ENCODE measurements around the gene REX1BD. TPM values are rescaled to one million over a fixed set of nuclear protein-coding genes. Genes with fewer than 3 reads are reported as not detected.
"Not testable (repeated sequence)": the region's sequence is repeated elsewhere in the genome, so short reads cannot be mapped to it uniquely, and the experiment has no call there.

The REX1BD gene
- total and polyA plus RNA-seq, 2 experiments from 2014 or later: 79.9 to 105 TPM

DNA sequence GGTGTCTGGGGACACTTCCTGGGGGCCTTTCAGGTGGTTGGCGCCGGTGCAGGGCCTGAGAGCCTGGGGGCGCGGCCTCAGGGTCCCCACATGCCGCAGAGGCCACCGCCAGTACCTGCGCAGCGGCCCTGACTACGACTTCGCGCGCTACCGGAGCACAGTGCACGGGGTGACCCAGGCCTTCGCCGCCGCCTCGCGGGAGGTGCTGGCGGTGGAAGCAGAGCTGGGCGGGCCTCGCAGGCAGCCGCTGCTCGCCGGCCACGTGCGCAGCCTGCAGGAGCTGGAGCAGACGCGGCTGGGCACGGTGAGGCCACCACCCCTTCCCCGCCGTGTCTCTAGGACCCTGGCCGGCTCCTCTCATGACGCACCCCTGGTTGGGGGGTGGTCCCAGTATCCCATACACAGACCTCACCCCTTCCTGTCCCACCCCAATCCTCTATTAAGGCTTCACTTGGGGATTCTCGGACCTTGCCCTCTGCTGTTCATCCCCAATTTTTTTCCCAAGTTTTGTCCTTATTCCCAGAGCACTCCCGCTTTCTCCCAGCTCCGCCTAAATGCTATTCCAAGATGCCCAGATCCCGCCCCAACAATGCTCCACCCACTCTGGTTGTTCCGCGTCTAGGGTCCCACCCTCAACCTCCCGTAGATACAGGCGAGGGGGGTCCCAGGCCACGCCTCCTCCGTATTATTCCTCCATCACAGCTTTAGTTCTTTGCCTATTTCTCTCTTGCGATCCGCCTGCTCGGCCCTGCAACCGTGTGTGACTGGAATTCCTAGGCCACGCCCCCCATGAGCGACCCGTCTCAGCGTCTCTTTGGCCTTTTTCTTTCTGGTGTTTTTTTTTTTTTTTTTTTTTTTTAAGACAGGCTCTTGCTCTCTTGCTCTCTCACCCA, 1.0 kb downstream of the REX1BD start:
- WGBS, 2 experiments (ENCODE audit: low coverage in 1 of 2, low lambda C conversion rate in 2 of 2, missing lambda C conversion rate in 2 of 2): 8 to 9% methylated on average over 44 to 47 of the region's 52 CpGs
- Histone ChIP-seq H3K4me3 (peak overlapping the region; percentile 79), H3K9ac (peak overlapping the region; percentile 76), H2AFZ (peak overlapping the region; percentile 88), H3K9me3 (ENCODE audit: low read depth) (no peaks in the 10 kb centered on the region), H3K27ac (peak overlapping the region; percentile 65), H3F3A (ENCODE audit: insufficient read depth) (peaks cover 13% of the 10 kb centered on the region), H3K4me2 (ENCODE audit: unreplicated experiment) (peak overlapping the region; percentile 84), H3K4me1 (ENCODE audit: insufficient read depth) (peaks cover 7% of the 10 kb centered on the region; the same call in 1 of the 2 replicates), H3K79me2 (ENCODE audit: insufficient read depth) (no peaks in the 10 kb centered on the region), H3K9me2 (ENCODE audit: insufficient read depth) (no peaks in the 10 kb centered on the region), H3K27me3 (replicated peaks; ENCODE audit: insufficient read depth) (no peaks in the 10 kb centered on the region), H4K20me1 (ENCODE audit: insufficient read depth) (no peaks in the 10 kb centered on the region), H3K36me3 (ENCODE audit: low read depth) (no peaks in the 10 kb centered on the region)
- DNase-seq: peak; percentile 91
- TF ChIP-seq EZH2 (IDR thresholded peaks at IDR 0.05; ENCODE audit: insufficient read depth, poor library complexity, severe bottlenecking) (no peak), EZH2phosphoT487 (IDR thresholded peaks at IDR 0.05; ENCODE audit: insufficient read depth, low read depth) (no peak)
- in situ Hi-C loops (cut with MboI): loop anchor here (25.0 kb wide), 1 partner anchor 127 kb away; no protein-coding TSS in a partner anchor

GRCh38 chr19:18590273-18591272, 2.0 kb downstream of the REX1BD start:
- no peaks in the 10 kb centered on the region for H3K9me2 ChIP-seq (ENCODE audit: insufficient read depth)
- no peak overlapping the region for H2AFZ ChIP-seq
- 84 to 86% methylated on average over 40 of the region's 40 CpGs for WGBS, 2 experiments (ENCODE audit: low coverage in 1 of 2, low lambda C conversion rate in 2 of 2, missing lambda C conversion rate in 2 of 2)
- H3K4me1 ChIP-seq (ENCODE audit: insufficient read depth): peaks cover 7% of the 10 kb centered on the region; the same call in 1 of the 2 replicates
- in situ Hi-C loops (cut with MboI): loop anchor here (25.0 kb wide), 1 partner anchor 128 kb away; no protein-coding TSS in a partner anchor
- H3K79me2 ChIP-seq (ENCODE audit: insufficient read depth): no peaks in the 10 kb centered on the region
- peak overlapping the region; percentile 84 for H3K4me2 ChIP-seq (ENCODE audit: unreplicated experiment)
- no peaks in the 10 kb centered on the region for H4K20me1 ChIP-seq (ENCODE audit: insufficient read depth)
- TF ChIP-seq EZH2phosphoT487 (IDR thresholded peaks at IDR 0.05; ENCODE audit: insufficient read depth, low read depth) (no peak), EZH2 (IDR thresholded peaks at IDR 0.05; ENCODE audit: insufficient read depth, poor library complexity, severe bottlenecking) (no peak)
- no peak overlapping the region for H3K27ac ChIP-seq
- no peak for DNase-seq
- peak overlapping the region; percentile 79; the same call in 1 of the 2 replicates for H3K4me3 ChIP-seq
- H3K27me3 ChIP-seq (replicated peaks; ENCODE audit: insufficient read depth): no peaks in the 10 kb centered on the region
- H3K9ac ChIP-seq: no peak overlapping the region
- H3F3A ChIP-seq (ENCODE audit: insufficient read depth): peaks cover 13% of the 10 kb centered on the region
- no peaks in the 10 kb centered on the region for H3K36me3 ChIP-seq (ENCODE audit: low read depth)
- no peaks in the 10 kb centered on the region for H3K9me3 ChIP-seq (ENCODE audit: low read depth)

DNA sequence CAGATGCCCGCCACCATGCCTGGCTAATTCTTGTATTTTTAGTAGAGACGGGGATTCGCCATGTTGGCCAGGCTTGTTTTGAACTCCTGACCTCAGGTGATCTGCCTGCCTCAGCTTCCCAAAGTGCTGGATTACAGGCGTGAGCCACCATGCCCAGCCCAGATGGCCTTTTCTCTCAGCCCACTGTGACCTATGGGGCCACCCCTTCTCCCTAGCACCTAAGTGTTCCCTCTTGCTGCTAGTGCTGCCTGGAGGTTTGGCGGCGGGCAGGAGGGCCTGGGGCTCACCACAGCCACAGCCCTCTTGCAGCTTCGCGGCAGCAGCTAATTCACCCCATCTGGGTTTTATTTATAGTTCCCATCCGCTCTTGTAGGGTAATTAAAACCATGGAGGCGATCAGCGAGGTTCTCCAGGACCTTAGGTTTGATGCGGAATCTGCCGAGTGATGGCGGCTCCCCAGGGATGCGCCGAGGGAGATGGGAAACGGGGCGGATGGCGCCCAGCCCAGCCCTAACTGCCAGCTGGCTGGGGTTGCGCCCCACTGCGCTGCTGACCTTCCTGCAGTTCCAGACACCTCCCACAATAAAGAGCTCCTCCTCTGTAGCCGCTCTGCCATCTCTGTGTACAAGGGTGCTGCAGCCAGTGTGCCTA, 3.3 kb downstream of the REX1BD start:
- Histone ChIP-seq H3K9ac (no peak overlapping the region), H2AFZ (no peak overlapping the region; the same call in 1 of the 2 replicates), H3K4me3 (no peak overlapping the region), H3K27ac (no peak overlapping the region), H3K4me2 (ENCODE audit: unreplicated experiment) (no peak overlapping the region), H3K9me3 (ENCODE audit: low read depth) (no peaks in the 10 kb centered on the region), H3K9me2 (ENCODE audit: insufficient read depth) (no peaks in the 10 kb centered on the region), H3K36me3 (ENCODE audit: low read depth) (no peaks in the 10 kb centered on the region), H3K79me2 (ENCODE audit: insufficient read depth) (no peaks in the 10 kb centered on the region), H3K27me3 (replicated peaks; ENCODE audit: insufficient read depth) (no peaks in the 10 kb centered on the region), H4K20me1 (ENCODE audit: insufficient read depth) (no peaks in the 10 kb centered on the region), H3F3A (ENCODE audit: insufficient read depth) (peaks cover 13% of the 10 kb centered on the region), H3K4me1 (ENCODE audit: insufficient read depth) (peaks cover 7% of the 10 kb centered on the region; the same call in 1 of the 2 replicates)
- peak; percentile 62 for DNase-seq
- 28 to 32% methylated on average over 22 of the region's 22 CpGs for WGBS, 2 experiments (ENCODE audit: low coverage in 1 of 2, low lambda C conversion rate in 2 of 2, missing lambda C conversion rate in 2 of 2)
- in situ Hi-C loops (cut with MboI): loop anchor here (25.0 kb wide), 1 partner anchor 130 kb away; no protein-coding TSS in a partner anchor
- TF ChIP-seq EZH2 (IDR thresholded peaks at IDR 0.05; ENCODE audit: insufficient read depth, poor library complexity, severe bottlenecking) (no peak), EZH2phosphoT487 (IDR thresholded peaks at IDR 0.05; ENCODE audit: insufficient read depth, low read depth) (no peak)

GRCh38 chr19:18592732-18593131, 4.1 kb downstream of the REX1BD start:
- H3K27me3 ChIP-seq (replicated peaks; ENCODE audit: insufficient read depth); H3K9me3 ChIP-seq (ENCODE audit: low read depth); H3K27ac ChIP-seq; DNase-seq; H3K79me2 ChIP-seq (ENCODE audit: insufficient read depth); H3K4me1 ChIP-seq (ENCODE audit: insufficient read depth); H3K4me3 ChIP-seq; H3K9ac ChIP-seq; H3K9me2 ChIP-seq (ENCODE audit: insufficient read depth); H3K4me2 ChIP-seq (ENCODE audit: unreplicated experiment); H3K36me3 ChIP-seq (ENCODE audit: low read depth); H2AFZ ChIP-seq; H4K20me1 ChIP-seq (ENCODE audit: insufficient read depth): not testable (repeated sequence)
- H3F3A ChIP-seq (ENCODE audit: insufficient read depth): peaks cover 13% of the 10 kb centered on the region
- in situ Hi-C loops (cut with MboI): loop anchor here (25.0 kb wide), 1 partner anchor 130 kb away; no protein-coding TSS in a partner anchor
- 76 to 78% methylated on average over 5 of the region's 5 CpGs for WGBS, 2 experiments (ENCODE audit: low coverage in 1 of 2, low lambda C conversion rate in 2 of 2, missing lambda C conversion rate in 2 of 2)

Measured in GM23248 (cell line).